HepG2 (cell line): ENCODE measurements around the gene CTAGE9.

Experiments used
- BHLHE40 ChIP-seq: IDR thresholded peaks from 2 replicates; pipeline ENCODE4 v1.6.1; 2011; ENCODE audit warnings: low read length, improper control_type of control experiment
- DR1 ChIP-seq: sonication (generic); formaldehyde crosslinking; IDR thresholded peaks from 2 replicates; pipeline ENCODE4 v1.8.0; 2021; ENCODE audit warnings: mild to moderate bottlenecking, missing genetic modification reagents, inconsistent platforms
- EZH2 ChIP-seq: conservative IDR thresholded peaks from 2 replicates; pipeline ENCODE4 v1.6.1; 2012; ENCODE audit warnings: mild to moderate bottlenecking, low read depth, low read length, moderate library complexity
- HNRNPLL ChIP-seq: fragments of 200-400 bp; formaldehyde crosslinking; IDR thresholded peaks from 2 replicates; pipeline ENCODE4 v1.6.1; 2017; ENCODE audit warnings: mild to moderate bottlenecking, low read depth, low read length; ENCODE audit not compliant: poor library complexity, severe bottlenecking
- KLF13 ChIP-seq: sonication (generic); formaldehyde crosslinking; IDR thresholded peaks from 2 replicates; pipeline ENCODE4 v1.4.0; 2020; ENCODE audit warnings: mild to moderate bottlenecking, missing genetic modification reagents
- PAX8 ChIP-seq: sonication (generic); formaldehyde crosslinking; IDR thresholded peaks from 2 replicates; pipeline ENCODE4 v1.8.0; 2022; ENCODE audit warnings: mild to moderate bottlenecking, missing genetic modification reagents, borderline replicate concordance
- POLR2A ChIP-seq, 2 experiments: IDR thresholded peaks; 2 replicates each; pipeline ENCODE4 v1.6.1; 2011; ENCODE audit warnings: low read depth in 2 of 2, low read length in 2 of 2, mild to moderate bottlenecking in 1 of 2, moderate library complexity in 1 of 2; ENCODE audit not compliant: insufficient read depth in 1 of 2
- YY1 ChIP-seq: IDR thresholded peaks from 2 replicates; pipeline ENCODE4 v1.6.1; 2011; ENCODE audit warnings: low read length, low read depth, moderate library complexity, mild to moderate bottlenecking; ENCODE audit not compliant: insufficient read depth, insufficient replicate concordance
- ZNF567 ChIP-seq: sonication (generic); formaldehyde crosslinking; IDR thresholded peaks from 2 replicates; pipeline ENCODE4 v1.8.1; 2023; ENCODE audit warnings: mild to moderate bottlenecking, missing genetic modification reagents, borderline replicate concordance
- TF ChIP-seq, protein P1 (sequence below): IDR thresholded peaks from 2 replicates; pipeline ENCODE4 v1.6.1; 2016; ENCODE audit warnings: missing biosample characterization, missing genetic modification reagents, low read depth
- TF ChIP-seq, protein P2 (sequence below): sonication (generic); formaldehyde crosslinking; IDR thresholded peaks from 2 replicates; pipeline ENCODE4 v1.4.0; 2020; ENCODE audit warnings: missing genetic modification reagents, borderline replicate concordance
- TF ChIP-seq, protein P3 (sequence below): sonication (generic); formaldehyde crosslinking; IDR thresholded peaks from 2 replicates; pipeline ENCODE4 v1.5.0; 2020; ENCODE audit warnings: mild to moderate bottlenecking, missing genetic modification reagents, moderate library complexity
- TF ChIP-seq, protein P4 (sequence below): IDR thresholded peaks from 2 replicates; pipeline ENCODE4 v1.6.1; 2012; ENCODE audit warnings: low read length, improper control_type of control experiment
- TF ChIP-seq, protein P5 (sequence below): sonication (generic); formaldehyde crosslinking; IDR thresholded peaks from 2 replicates; pipeline ENCODE4 v1.4.0; 2020; ENCODE audit warnings: low read depth, mild to moderate bottlenecking, missing genetic modification reagents

DNA sequence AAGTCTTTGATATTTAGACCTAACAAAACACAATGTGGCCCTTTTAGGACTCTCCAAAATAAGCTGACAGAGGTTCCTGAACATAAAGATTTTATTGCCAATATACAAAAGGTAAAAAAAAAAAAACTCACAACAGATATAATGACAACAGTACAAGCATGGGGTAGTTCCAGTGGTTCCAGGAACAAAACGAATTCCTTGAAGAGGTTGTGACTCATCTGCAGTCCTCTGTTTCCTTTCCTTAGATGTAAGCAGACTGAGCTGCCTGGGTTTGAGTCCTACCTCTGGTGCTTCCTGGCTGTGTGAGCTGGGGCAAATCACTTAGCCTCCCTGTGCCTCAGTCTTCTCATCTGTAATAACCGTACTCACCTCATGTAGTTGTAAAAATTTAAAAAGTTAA, 13.3 kb upstream of the CTAGE9 start:
- TF ChIP-seq, protein P1, sequence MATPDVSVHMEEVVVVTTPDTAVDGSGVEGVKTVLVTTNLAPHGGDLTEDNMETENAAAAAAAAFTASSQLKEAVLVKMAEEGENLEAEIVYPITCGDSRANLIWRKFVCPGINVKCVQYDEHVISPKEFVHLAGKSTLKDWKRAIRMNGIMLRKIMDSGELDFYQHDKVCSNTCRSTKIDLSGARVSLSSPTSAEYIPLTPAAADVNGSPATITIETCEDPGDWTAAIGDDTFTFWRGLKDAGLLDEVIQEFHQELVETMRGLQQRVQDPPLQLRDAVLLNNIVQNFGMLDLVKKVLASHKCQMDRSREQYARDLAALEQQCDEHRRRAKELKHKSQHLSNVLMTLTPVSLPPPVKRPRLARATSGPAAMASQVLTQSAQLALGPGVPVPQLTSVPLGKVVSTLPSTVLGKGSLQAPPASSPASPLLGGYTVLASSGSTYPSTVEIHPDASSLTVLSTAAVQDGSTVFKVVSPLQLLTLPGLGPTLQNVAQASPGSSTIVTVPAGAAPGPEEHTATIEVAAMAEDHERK (CRISPR knock-in tag) = no peak
- TF ChIP-seq ZNF567 (CRISPR knock-in tag) = no peak
- no peak for TF ChIP-seq BHLHE40
- TF ChIP-seq, protein P2, sequence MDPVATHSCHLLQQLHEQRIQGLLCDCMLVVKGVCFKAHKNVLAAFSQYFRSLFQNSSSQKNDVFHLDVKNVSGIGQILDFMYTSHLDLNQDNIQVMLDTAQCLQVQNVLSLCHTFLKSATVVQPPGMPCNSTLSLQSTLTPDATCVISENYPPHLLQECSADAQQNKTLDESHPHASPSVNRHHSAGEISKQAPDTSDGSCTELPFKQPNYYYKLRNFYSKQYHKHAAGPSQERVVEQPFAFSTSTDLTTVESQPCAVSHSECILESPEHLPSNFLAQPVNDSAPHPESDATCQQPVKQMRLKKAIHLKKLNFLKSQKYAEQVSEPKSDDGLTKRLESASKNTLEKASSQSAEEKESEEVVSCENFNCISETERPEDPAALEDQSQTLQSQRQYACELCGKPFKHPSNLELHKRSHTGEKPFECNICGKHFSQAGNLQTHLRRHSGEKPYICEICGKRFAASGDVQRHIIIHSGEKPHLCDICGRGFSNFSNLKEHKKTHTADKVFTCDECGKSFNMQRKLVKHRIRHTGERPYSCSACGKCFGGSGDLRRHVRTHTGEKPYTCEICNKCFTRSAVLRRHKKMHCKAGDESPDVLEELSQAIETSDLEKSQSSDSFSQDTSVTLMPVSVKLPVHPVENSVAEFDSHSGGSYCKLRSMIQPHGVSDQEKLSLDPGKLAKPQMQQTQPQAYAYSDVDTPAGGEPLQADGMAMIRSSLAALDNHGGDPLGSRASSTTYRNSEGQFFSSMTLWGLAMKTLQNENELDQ = no peak
- TF ChIP-seq KLF13 (CRISPR knock-in tag) = no peak
- no peak for TF ChIP-seq DR1
- TF ChIP-seq, protein P3, sequence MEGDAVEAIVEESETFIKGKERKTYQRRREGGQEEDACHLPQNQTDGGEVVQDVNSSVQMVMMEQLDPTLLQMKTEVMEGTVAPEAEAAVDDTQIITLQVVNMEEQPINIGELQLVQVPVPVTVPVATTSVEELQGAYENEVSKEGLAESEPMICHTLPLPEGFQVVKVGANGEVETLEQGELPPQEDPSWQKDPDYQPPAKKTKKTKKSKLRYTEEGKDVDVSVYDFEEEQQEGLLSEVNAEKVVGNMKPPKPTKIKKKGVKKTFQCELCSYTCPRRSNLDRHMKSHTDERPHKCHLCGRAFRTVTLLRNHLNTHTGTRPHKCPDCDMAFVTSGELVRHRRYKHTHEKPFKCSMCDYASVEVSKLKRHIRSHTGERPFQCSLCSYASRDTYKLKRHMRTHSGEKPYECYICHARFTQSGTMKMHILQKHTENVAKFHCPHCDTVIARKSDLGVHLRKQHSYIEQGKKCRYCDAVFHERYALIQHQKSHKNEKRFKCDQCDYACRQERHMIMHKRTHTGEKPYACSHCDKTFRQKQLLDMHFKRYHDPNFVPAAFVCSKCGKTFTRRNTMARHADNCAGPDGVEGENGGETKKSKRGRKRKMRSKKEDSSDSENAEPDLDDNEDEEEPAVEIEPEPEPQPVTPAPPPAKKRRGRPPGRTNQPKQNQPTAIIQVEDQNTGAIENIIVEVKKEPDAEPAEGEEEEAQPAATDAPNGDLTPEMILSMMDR (CRISPR knock-in tag) = no peak
- no peak for TF ChIP-seq POLR2A (IDR thresholded peaks at IDR 0.05; ENCODE audit: insufficient read depth in 1 of 2, low read depth in 2 of 2, low read length in 2 of 2)
- no peak for TF ChIP-seq YY1
- TF ChIP-seq, protein P4, sequence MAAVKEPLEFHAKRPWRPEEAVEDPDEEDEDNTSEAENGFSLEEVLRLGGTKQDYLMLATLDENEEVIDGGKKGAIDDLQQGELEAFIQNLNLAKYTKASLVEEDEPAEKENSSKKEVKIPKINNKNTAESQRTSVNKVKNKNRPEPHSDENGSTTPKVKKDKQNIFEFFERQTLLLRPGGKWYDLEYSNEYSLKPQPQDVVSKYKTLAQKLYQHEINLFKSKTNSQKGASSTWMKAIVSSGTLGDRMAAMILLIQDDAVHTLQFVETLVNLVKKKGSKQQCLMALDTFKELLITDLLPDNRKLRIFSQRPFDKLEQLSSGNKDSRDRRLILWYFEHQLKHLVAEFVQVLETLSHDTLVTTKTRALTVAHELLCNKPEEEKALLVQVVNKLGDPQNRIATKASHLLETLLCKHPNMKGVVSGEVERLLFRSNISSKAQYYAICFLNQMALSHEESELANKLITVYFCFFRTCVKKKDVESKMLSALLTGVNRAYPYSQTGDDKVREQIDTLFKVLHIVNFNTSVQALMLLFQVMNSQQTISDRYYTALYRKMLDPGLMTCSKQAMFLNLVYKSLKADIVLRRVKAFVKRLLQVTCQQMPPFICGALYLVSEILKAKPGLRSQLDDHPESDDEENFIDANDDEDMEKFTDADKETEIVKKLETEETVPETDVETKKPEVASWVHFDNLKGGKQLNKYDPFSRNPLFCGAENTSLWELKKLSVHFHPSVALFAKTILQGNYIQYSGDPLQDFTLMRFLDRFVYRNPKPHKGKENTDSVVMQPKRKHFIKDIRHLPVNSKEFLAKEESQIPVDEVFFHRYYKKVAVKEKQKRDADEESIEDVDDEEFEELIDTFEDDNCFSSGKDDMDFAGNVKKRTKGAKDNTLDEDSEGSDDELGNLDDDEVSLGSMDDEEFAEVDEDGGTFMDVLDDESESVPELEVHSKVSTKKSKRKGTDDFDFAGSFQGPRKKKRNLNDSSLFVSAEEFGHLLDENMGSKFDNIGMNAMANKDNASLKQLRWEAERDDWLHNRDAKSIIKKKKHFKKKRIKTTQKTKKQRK = no peak
- TF ChIP-seq HNRNPLL = no peak
- TF ChIP-seq, protein P5, sequence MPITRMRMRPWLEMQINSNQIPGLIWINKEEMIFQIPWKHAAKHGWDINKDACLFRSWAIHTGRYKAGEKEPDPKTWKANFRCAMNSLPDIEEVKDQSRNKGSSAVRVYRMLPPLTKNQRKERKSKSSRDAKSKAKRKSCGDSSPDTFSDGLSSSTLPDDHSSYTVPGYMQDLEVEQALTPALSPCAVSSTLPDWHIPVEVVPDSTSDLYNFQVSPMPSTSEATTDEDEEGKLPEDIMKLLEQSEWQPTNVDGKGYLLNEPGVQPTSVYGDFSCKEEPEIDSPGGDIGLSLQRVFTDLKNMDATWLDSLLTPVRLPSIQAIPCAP (CRISPR knock-in tag) = no peak
- no peak for TF ChIP-seq PAX8 (CRISPR knock-in tag)
- no peak for TF ChIP-seq EZH2
